COLO829 (cell line): ENCODE measurements around the gene ATP1A2.
A peak's percentile ranks its signal among the peaks of the same experiment; 100 is the strongest.

Experiments
- DNase-seq: peaks from one replicate; pipeline ENCODE4 v3.0.0; 2012; ENCODE audit warnings: low spot score

The ATP1A2 gene

GRCh38 chr1:160085686-160086455 is 29.7 kb upstream of the ATP1A2 start:
- peak; percentile 93 for DNase-seq

GRCh38 chr1:160086456-160086892 is 29.1 kb upstream of the ATP1A2 start:
- DNase-seq = no peak

GRCh38 chr1:160087118-160087662 is 28.4 kb upstream of the ATP1A2 start:
- DNase-seq = no peak

DNA sequence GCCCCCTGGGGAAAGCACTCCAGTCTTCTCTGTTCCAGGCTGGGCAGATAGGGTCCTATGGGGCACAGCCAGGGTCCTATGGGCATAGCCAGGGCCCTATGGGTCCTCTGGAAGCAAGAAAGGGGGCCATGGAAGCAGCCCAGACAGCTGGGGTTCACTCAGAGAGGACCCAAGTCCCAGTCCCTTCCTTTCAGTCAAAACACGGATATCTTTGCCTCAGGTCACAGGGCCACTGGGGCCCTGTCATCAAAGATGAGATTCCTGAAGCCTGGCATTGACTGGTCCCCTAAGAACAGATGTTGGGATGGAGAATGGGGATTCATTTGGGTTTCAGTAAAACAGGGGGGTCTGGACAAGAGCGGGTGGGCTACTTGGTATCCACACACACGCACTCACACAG is 25.7 kb upstream of the ATP1A2 start:
- DNase-seq = no peak

GRCh38 chr1:160090760-160091159 is 24.8 kb upstream of the ATP1A2 start:
- no peak for DNase-seq

- no peak for DNase-seq
These were observed 23.8 kb upstream of the ATP1A2 start for GRCh38 chr1:160091666-160092223.

- no peak for DNase-seq
These were observed 23.0 kb upstream of the ATP1A2 start for GRCh38 chr1:160092366-160093068.

GRCh38 chr1:160093069-160093395 is 22.5 kb upstream of the ATP1A2 start:
- no peak for DNase-seq

GRCh38 chr1:160093624-160094290 is 21.8 kb upstream of the ATP1A2 start:
- DNase-seq = no peak

GRCh38 chr1:160094291-160094625 is 21.3 kb upstream of the ATP1A2 start:
- peak; percentile 94 for DNase-seq

GRCh38 chr1:160094806-160095205 is 20.8 kb upstream of the ATP1A2 start:
- no peak for DNase-seq

DNA sequence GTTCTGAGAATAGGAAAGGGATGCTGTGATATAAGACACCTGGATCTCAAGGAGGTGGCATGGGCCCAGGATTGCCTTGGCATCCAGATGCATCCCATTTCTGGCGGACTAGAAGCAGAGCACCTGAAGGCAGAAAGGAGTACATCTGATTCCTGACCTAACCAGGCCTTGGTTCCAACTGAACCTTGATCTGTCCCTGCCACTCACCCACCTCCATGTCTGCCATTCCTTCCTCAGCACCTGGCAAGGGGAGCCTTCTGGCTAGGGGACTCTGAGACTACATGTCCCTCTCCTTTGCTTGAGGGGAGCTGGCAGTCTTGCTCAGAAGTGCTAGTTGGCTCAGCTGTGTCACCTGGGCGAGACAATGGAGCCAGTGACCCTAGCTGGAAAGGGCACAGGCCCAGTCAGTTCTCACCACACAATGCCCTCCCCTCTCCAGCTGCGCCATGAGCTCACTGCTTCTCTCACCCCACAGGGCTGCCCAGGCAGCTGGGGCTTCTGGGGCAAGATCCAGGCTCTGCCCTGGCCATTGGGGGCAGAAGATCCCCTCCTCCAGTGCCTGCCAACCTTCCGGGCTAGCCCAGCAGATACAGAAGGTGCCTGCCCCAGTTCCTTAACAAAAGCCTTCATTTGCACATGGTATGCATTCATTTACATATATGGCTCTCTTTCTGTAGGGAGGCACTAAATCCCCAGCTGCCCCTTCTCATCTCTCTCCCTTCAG is 20.0 kb upstream of the ATP1A2 start:
- DNase-seq = no peak

DNA sequence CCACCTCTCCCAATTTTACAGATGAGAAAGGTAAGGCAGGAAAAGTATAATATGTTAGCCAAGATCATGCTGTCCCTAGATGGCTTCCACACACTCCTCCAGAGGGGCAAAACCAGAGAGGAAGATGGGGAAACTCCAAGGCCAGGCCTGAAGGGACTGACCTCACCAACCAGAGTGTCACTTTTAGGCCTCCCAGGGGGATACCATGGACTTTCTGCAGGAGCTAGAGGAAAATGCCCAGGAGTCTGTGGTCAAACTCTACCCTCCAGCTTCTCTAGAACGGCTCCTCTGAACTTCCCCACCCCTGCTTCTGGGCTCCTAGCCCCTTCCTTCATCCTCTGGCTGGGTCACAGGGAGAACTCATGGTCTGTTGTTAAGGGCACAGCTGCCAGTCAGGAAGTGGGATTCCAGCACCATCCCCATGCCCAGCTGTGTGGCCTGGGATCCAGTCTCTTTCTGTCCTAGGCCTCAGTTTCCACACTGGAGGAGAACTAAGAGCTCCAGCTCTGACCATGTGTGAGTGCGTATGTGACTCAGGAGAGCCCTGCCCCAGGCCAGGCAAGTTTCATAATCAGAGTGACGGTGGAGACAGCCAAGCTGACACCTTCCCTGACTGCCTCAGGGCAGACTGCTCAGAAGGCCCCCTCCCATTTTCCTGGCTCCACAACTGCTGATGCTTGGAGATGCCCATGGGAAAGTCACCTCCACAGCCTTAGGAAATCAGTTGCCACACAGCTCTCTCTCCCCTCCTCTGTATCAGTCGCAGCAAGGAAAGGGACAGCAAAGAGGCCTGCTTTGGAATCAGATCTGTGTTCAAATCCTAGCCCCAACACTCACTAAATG is 19.1 kb upstream of the ATP1A2 start:
- no peak for DNase-seq

GRCh38 chr1:160097151-160097910 is 18.2 kb upstream of the ATP1A2 start:
- DNase-seq = no peak

DNA sequence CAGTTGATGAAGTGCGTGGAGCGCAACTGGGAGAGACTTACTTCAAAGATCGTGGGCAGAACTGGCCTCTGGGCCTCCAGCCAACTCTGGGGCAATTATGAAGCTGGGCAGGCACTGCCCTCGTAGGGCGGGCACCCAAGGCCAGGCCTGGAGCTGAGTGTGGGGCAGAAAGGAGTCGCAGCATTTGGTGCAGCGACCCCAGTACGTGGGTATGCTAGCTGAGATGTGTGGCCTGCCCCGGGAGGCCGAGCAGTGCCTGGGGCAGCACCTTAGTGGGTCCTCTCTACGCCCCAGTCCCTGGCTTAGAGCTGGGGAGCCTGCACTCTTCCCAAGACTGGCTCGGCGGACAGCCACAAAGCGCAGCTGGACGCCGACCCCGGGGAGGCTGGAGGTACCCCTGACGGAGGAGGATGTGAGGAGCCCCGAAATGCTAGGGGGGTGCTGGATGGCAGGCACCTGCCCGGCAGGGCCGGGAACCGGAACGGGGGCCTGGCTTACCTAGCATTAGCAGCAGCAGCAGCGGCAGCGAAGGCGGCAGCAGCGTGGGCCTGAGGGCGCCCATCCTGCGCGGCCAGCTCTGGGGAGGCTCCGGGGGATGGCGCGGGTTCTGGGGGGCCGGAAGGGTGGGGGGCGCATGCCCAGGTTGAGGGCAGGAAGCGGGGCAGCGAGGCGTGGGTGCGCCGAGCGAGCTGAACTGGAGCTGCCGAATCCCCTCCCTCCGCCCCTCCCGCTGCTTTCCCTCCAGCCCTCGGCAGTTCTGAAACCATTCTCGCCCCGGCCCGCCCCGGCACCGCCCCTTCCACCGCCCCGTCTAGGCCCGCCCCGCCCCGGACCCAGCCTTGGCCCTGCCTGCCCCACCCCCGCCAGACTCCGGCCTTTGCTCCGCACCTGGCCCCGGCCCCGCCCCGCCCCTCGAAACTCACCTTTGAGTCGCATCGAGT is 17.4 kb upstream of the ATP1A2 start, which contains the start of gene IGSF8:
Gene IGSF8 (minus strand): TSS at position 709 of the 941 bp plus-strand sequence. CDS start 147 bp downstream, at position 562.
- peak; percentile 93 for DNase-seq

GRCh38 chr1:160098852-160099561 is 16.6 kb upstream of the ATP1A2 start:
- DNase-seq = peak; percentile 98

DNA sequence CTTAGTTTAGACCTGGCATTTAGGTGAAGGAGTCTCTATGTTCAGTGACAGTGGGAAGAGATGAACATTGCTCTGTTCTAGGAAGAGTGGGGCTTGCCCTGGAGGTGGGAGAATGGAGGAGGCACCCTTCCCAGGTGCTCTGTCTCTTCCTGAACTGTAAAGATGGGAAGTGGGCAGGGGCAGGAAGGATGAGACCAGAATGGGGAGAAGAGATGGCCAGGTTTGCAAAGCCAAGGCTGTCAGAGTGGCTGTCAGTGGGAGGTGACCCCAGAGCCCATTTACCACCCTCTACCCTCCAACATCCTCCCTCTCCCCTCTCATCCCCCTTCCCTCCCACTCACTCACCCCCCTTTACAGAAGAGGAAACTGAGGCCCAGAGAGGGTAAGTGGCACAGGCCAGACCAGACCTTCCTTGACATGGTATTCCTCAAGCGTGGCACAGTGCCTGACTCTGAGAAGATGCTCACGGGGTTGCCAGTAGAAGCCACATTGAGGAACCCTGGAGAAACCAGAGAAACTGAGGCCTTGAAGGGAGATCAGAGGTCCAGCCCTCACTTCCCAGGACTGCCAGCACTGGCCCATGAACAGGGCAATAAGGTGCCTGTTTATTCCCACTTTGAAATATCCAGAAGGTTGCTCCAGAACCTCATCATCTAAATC is 15.7 kb upstream of the ATP1A2 start:
- no peak for DNase-seq
